IPS DF 4.7 (cell line): Measurements from ENCODE around the gene PARP14.

Experiments used
- DNase-seq: peaks from one replicate; pipeline ENCODE4 v3.0.0-alpha.2; 2013; ENCODE audit warnings: low spot score; ENCODE audit errors: extremely low read depth

Gene PARP14

DNA sequence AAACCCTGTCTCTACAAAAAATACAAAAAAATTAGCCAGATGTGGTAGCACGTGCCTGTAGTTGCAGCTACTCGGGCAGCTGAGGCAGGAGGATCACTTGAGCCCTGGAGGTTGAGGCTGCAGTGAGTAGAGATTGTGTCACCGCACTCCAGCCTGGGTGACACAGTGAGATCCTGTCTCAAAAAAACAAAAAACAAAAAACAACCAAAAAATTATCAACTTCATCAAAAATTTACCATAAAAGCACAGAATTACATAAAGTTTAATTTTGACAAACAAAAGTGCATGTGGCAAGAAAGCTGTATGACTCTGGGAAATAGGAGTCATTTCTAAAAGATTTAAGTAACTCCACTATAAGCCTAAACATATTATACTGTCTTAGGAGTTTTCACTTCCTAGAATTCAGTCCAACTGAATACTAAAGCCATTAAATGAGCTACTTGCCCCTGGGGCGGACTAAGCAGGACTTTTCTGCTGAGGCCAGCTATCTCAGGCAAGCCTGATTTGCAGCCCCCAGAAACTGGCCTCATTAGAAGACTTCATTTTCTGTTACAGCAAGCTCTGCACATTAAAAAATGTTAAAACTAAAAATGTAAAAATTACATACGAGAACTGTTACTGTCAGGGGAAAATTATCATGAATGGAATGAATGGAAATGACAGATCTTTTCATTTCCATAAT is 90.0 kb downstream of the PARP14 start:
- DNase-seq: no peak

DNA sequence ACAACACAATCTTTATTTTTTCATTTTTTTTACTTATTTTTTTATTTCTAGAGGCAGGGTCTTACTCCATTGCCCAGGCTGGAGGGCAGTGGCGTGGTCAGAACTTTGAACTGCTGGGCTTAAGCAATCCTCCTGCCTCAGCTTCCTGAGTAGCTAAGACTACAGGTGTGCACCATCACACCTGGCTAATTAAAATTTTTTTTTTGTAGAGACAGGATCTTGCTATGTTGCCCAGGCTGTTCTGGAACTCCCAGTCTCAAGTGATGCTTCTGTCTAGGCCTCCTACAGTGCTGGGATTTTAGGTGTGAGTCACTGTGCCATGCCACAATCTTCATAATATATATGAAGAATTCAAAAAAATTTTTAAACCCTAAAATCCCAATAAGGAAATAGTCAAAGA is 92.2 kb downstream of the PARP14 start:
- DNase-seq: no peak

- DNase-seq: no peak
These were observed 93.4 kb downstream of the PARP14 start for GRCh38 chr3:122773944-122774509.

- DNase-seq: no peak
These were observed 93.9 kb downstream of the PARP14 start for GRCh38 chr3:122774564-122774963.

DNA sequence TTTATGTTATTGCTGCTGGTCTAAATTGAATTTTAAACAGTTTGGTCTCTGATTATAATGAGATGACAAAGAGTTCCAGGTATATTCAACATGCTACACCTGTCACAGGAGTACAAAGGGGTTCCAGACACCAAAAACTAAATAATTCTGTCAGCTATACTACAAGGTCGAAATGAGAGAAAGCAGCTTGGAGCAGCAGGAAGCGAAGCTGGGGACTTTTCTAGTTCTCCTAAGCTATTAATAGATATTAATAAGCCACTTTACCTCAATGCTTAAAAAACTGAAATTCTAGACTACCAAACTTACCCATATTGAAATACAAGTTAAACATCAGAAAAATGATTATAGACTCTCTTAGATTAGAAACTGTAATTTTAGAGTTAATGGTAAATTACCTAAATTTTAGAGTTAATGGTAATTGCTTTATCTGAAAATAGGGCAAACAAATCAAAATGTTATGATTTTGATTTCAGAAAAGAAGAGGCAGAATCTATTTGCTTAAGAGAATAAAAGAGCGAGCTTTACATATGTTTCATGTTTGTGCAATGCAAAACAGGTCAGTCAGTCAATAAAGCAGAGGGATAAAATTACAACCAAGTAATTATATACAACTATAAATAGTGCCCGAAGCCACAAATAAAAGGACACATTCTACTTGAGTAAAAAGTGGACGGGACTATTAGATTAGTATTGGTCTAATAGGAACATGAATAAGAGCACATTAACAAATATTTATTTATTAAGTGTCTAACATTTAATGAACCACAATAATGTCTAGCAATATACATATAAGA is 96.2 kb downstream of the PARP14 start:
- no peak for DNase-seq

DNA sequence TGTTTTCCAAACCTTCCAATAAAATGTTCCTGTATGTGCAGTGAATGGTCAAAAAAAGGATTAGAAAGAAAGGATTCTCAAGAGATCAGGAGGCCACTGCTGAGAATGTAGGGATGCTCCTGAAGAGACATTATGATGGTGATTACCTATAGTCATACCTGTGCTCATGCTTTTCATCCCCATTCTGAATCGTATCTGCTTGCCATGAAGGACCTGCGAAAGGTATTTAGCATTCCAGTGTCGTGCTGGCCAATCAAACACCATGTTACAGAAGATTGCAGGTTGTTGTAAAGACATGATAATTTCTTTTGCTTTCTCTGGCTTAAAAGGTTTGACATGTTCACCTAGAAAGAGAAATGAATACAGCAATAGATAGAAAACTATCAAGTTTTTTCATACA is 96.9 kb downstream of the PARP14 start:
- DNase-seq: no peak
